CD4-positive, alpha-beta T cell (primary cell): ENCODE results near the gene ORC4. TPM values are rescaled to one million over a fixed set of nuclear protein-coding genes. Genes with fewer than 3 reads are reported as not detected.

ENCODE experiments used
- ATAC-seq: fragments of 200-7000 bp; cut with Tn5 transposase; one replicate; pipeline ENCODE4 v1.10.0; 2022; ENCODE audit warnings: mild to moderate bottlenecking; ENCODE audit not compliant: poor library complexity
- CTCF ChIA-PET: fragments of 350-600 bp; sonication (Branson Sonifier 250); formaldehyde crosslinking; loops from one replicate; lab custom pipeline; 2021; ENCODE audit warnings: antibody characterized with exemption, inconsistent platforms; lab: Charles Lee
- POLR2A ChIA-PET: fragments of 350-600 bp; sonication (Branson Sonifier 250); formaldehyde crosslinking; loops from one replicate; lab custom pipeline; 2021; ENCODE audit warnings: antibody characterized with exemption, inconsistent platforms; lab: Charles Lee
- DNase-seq, 14 experiments: peaks; one replicate each; pipeline ENCODE4 v3.0.0-alpha.2; 2013 to 2020; ENCODE audit warnings: mixed read lengths in 2 of 14
- H3K27ac ChIP-seq, 2 donors: one replicate each; pipeline versions ENCODE4 v1.5.1 to v1.7.0; 2013; ENCODE audit warnings: low read length in 2 of 2, low read depth in 1 of 2, mild to moderate bottlenecking in 1 of 2
- H3K27me3 ChIP-seq, 2 experiments: 1 replicate in 1 of 2; 2 replicates in 1 of 2; pipeline versions ENCODE4 v1.6.1 to v1.7.0; 2013; ENCODE audit warnings: low read length in 2 of 2, control low read depth in 1 of 2, mild to moderate bottlenecking in 1 of 2, moderate library complexity in 1 of 2; ENCODE audit not compliant: insufficient read depth in 2 of 2, control insufficient read depth in 1 of 2
- H3K36me3 ChIP-seq: one replicate; pipeline ENCODE4 v1.6.1; 2013; ENCODE audit warnings: low read length, control low read depth; ENCODE audit not compliant: insufficient read depth
- H3K4me1 ChIP-seq: one replicate; pipeline ENCODE4 v1.6.1; 2013; ENCODE audit warnings: low read length, control low read depth; ENCODE audit not compliant: insufficient read depth
- H3K4me3 ChIP-seq: one replicate; pipeline ENCODE4 v1.5.1; 2013; ENCODE audit warnings: mild to moderate bottlenecking, low read length, moderate library complexity
- H3K9me3 ChIP-seq, 2 experiments: 1 replicate in 1 of 2; 2 replicates in 1 of 2; pipeline versions ENCODE4 v1.6.1 to v1.7.0; 2013; ENCODE audit warnings: low read length in 2 of 2, mild to moderate bottlenecking in 2 of 2, control low read depth in 1 of 2, moderate library complexity in 1 of 2; ENCODE audit not compliant: control insufficient read depth in 1 of 2, insufficient read depth in 1 of 2
- H3K27ac Mint-ChIP-seq: one replicate; pipeline ENCODE4 v1.8.0; 2020; ENCODE audit warnings: mixed read lengths
- H3K27me3 Mint-ChIP-seq: one replicate; pipeline ENCODE4 v1.8.0; 2021; ENCODE audit warnings: mixed read lengths
- H3K36me3 Mint-ChIP-seq: one replicate; pipeline ENCODE4 v1.8.0; 2021; ENCODE audit warnings: low read depth, mixed read lengths
- H3K4me1 Mint-ChIP-seq: one replicate; pipeline ENCODE4 v1.8.0; 2021; ENCODE audit warnings: low read depth, mixed read lengths
- H3K4me3 Mint-ChIP-seq: one replicate; pipeline ENCODE4 v1.8.0; 2020; ENCODE audit warnings: mild to moderate bottlenecking, mixed read lengths
- H3K9me3 Mint-ChIP-seq: one replicate; pipeline ENCODE4 v1.8.0; 2020; ENCODE audit warnings: mixed read lengths
- intact Hi-C, 2 experiments: fragments of 100-400 bp; cut with DNase I in 1 of 2; cut with micrococcal nuclease in 1 of 2; formaldehyde crosslinking; loops; one replicate each; pipeline versions ENCODE4 v1.15.1 to v1.9.0; 2023 to 2025; cut with DNase I, micrococcal nuclease
- total RNA-seq, 174 experiments: library from RNA in 2 of 174; stranded (reverse) in 2 of 174; gene quantifications; one replicate each; pipeline ENCODE4 v1.2.3 and lab custom pipeline; 2021 to 2026
- TF ChIP-seq, protein P1 (sequence below): fragments of 200-600 bp; IDR thresholded peaks from one replicate; pipeline ENCODE4 v1.8.0; 2022; ENCODE audit warnings: antibody characterized with exemption, mild to moderate bottlenecking

ORC4 gene
- total RNA-seq, 2 experiments from 2014 or later, result 29.4 to 33.9 TPM

DNA sequence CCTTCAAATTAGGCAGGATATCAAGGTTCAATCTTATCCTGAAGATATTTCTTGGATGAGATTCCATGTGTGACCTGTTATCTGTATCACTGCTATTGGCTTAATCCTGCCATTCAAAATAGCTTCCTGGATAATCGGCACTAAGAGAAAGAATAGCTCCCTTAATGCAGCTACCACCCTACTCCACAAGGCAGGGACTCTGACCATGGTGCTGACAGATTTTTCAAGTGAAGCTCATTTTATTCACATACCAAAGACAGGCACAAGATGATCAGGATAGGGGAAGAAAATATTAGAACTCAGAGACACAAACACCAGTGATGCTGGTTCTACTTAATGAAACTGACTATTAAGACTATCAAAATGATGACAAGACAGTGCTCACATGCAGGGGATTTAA lies 74.9 kb downstream of the ORC4 start:
- Histone ChIP-seq H3K27me3 (no peaks in the 10 kb centered on the region), H3K9me3 (no peaks in the 10 kb centered on the region), H3K27ac (no peak overlapping the region), H3K4me3 (no peak overlapping the region), H3K4me1 (no peaks in the 10 kb centered on the region), H3K36me3 (peaks cover 7% of the 10 kb centered on the region)
- DNase-seq, result no peak
- H3K4me3 Mint-ChIP-seq, result no peak overlapping the region
- ChIA-PET CTCF (no interaction called here), POLR2A (no interaction called here)
- no peaks in the 10 kb centered on the region for H3K27me3 Mint-ChIP-seq
- intact Hi-C loops, result no loop called here
- H3K27ac Mint-ChIP-seq, result no peak overlapping the region
- TF ChIP-seq, protein P1, sequence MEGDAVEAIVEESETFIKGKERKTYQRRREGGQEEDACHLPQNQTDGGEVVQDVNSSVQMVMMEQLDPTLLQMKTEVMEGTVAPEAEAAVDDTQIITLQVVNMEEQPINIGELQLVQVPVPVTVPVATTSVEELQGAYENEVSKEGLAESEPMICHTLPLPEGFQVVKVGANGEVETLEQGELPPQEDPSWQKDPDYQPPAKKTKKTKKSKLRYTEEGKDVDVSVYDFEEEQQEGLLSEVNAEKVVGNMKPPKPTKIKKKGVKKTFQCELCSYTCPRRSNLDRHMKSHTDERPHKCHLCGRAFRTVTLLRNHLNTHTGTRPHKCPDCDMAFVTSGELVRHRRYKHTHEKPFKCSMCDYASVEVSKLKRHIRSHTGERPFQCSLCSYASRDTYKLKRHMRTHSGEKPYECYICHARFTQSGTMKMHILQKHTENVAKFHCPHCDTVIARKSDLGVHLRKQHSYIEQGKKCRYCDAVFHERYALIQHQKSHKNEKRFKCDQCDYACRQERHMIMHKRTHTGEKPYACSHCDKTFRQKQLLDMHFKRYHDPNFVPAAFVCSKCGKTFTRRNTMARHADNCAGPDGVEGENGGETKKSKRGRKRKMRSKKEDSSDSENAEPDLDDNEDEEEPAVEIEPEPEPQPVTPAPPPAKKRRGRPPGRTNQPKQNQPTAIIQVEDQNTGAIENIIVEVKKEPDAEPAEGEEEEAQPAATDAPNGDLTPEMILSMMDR, result no peak
- ATAC-seq, result no peak
- peaks cover 67% of the 10 kb centered on the region for H3K36me3 Mint-ChIP-seq
- no peaks in the 10 kb centered on the region for H3K4me1 Mint-ChIP-seq
- H3K9me3 Mint-ChIP-seq, result no peaks in the 10 kb centered on the region

DNA sequence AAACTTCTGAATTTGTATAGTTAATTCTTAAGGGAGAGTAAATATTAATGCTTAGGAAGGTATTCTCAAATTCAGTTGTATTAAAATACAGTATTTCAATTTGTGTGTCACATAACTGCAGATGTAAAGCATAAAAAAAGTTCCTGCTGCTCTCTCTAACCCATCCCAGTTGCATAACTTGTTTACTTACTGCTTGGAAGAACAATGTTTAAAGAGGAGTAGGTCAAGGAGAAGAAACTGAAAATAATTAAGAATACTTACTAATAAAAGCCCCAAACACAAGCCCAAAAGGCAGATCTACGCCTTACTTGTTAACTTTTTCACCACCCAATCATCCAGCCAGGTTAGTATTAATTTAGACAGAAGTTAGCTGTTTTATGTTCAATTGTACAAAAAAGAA lies 81.2 kb downstream of the ORC4 start:
- H3K27ac Mint-ChIP-seq, result no peak overlapping the region
- CTCF ChIA-PET, result no interaction called here
- ATAC-seq, result no peak

DNA sequence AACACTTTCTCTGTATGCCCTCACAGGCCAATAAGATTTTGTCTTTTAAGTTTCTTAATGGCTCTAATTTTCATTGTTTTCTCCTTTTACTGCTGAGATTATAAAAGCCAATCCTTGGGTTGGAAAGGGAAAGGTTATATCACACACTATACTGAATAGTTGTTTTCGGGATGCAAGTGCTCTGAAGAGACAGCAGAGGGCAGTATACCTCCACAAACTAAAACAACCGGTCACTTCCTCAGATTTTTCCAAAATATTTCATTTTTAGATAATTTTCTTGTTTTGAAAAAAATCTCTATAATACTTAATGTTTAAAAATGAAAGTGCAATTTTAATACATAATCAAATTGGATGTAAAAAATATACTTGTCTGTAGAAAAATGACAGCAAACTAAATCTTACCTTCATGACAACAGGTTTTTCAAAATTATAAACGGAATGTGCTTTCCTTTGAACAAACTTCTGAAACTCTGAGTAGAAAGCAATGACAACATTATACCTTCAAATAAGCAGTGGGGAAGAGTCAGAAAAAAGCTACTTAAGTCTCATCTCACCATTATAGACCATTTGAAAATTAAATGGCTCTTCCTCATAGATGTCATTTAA lies 82.7 kb downstream of the ORC4 start:
- H3K36me3 ChIP-seq, result peaks cover 40% of the 10 kb centered on the region
- intact Hi-C loops, result loop anchor here (1.0 to 10.0 kb wide), 7 partner anchors 264 to 1623 kb away; no protein-coding TSS in a partner anchor
- Mint-ChIP-seq H3K27ac (no peak overlapping the region), H3K36me3 (peaks cover 67% of the 10 kb centered on the region), H3K27me3 (no peaks in the 10 kb centered on the region), H3K4me1 (no peaks in the 10 kb centered on the region), H3K4me3 (no peak overlapping the region), H3K9me3 (no peaks in the 10 kb centered on the region)
- H3K4me3 ChIP-seq, result no peak overlapping the region
- ChIA-PET POLR2A (no interaction called here), CTCF (no interaction called here)
- TF ChIP-seq, protein P1, result peak; percentile 97
- H3K27me3 ChIP-seq, result no peaks in the 10 kb centered on the region
- DNase-seq, result peak in 3 of 14 experiments; percentile 35 to 57 (median 43)
- H3K9me3 ChIP-seq, result no peaks in the 10 kb centered on the region
- H3K4me1 ChIP-seq, result no peaks in the 10 kb centered on the region
- peak; percentile 68 for ATAC-seq
- no peak overlapping the region for H3K27ac ChIP-seq

More for the DNA sequence above, 81.2 kb downstream of the ORC4 start:
- Histone ChIP-seq H3K27me3 (no peaks in the 10 kb centered on the region), H3K36me3 (peaks cover 32% of the 10 kb centered on the region), H3K27ac (no peak overlapping the region), H3K4me1 (no peaks in the 10 kb centered on the region), H3K9me3 (no peaks in the 10 kb centered on the region), H3K4me3 (no peak overlapping the region)
- DNase-seq, result no peak
- Mint-ChIP-seq H3K9me3 (no peaks in the 10 kb centered on the region), H3K36me3 (peaks cover 71% of the 10 kb centered on the region), H3K4me1 (no peaks in the 10 kb centered on the region), H3K4me3 (no peak overlapping the region), H3K27me3 (no peaks in the 10 kb centered on the region)
- POLR2A ChIA-PET, result no interaction called here
- TF ChIP-seq, protein P1, result no peak
- intact Hi-C loops, result loop anchor here in 1 of 2 experiments (5.0 to 10.0 kb wide), 3 partner anchors 263 to 1615 kb away; no protein-coding TSS in a partner anchor
